AG04449 (cell line): ENCODE results near the gene LYVE1.

Experiments
- CTCF ChIA-PET: fragments of 350-600 bp; formaldehyde crosslinking; extraction: SDS; loops from one replicate; lab custom pipeline; 2021; ENCODE audit warnings: antibody characterized with exemption; lab: Yijun Ruan, JAX
- POLR2A ChIA-PET: fragments of 400-600, 350-600 bp; formaldehyde crosslinking; extraction: SDS; loops from one replicate; lab custom pipeline; 2020; ENCODE audit warnings: antibody characterized with exemption, inconsistent platforms; lab: Yijun Ruan, JAX
- DNase-seq: peaks from one replicate; pipeline ENCODE4 v3.0.0-alpha.2; 2010; ENCODE audit warnings: low read depth, low spot score
- H3K4me3 ChIP-seq: 2 replicates; pipeline ENCODE4 v1.5.1; 2011; ENCODE audit warnings: low read depth, mild to moderate bottlenecking, control low read depth, low read length
- TF ChIP-seq, protein P1 (sequence below): IDR thresholded peaks from one replicate; pipeline ENCODE4 v1.5.1; 2011; ENCODE audit warnings: mild to moderate bottlenecking, moderate library complexity, low read length, control low read depth, inconsistent platforms; ENCODE audit not compliant: insufficient read depth; ENCODE audit errors: missing control alignments

The LYVE1 gene

DNA sequence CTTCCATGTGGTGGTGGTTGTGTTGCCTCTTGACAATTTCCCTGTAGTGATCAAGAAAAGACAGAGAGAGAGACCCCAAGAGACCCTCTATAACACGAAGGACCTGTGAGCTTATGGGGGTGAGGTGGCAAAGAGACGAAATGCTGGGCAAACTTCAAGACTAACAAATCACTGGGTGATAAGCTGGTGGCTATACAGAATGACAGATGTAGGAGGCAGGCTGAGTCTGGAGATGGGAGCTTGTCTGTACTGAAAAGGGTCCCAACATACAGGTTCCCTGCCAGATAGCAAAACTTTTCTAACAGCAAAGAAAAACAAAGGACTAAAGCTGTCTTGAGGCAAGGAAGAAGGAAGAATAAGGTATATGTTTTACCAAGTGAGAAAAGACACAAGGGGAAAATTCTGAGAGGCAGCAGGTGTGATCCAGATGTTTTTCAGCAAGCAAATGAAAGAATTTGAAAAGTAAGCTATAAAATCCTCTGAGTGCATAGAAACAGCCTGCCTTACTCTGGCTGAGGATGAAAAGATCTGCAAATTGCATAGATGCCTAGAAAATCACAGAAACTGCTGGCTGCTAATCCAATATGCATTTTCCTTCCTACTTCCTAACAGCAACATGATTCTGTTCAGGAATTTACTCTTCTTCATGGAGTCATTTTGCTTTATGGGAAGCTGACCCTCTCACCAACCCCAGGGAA, 21.9 kb upstream of the LYVE1 start:
- TF ChIP-seq, protein P1, sequence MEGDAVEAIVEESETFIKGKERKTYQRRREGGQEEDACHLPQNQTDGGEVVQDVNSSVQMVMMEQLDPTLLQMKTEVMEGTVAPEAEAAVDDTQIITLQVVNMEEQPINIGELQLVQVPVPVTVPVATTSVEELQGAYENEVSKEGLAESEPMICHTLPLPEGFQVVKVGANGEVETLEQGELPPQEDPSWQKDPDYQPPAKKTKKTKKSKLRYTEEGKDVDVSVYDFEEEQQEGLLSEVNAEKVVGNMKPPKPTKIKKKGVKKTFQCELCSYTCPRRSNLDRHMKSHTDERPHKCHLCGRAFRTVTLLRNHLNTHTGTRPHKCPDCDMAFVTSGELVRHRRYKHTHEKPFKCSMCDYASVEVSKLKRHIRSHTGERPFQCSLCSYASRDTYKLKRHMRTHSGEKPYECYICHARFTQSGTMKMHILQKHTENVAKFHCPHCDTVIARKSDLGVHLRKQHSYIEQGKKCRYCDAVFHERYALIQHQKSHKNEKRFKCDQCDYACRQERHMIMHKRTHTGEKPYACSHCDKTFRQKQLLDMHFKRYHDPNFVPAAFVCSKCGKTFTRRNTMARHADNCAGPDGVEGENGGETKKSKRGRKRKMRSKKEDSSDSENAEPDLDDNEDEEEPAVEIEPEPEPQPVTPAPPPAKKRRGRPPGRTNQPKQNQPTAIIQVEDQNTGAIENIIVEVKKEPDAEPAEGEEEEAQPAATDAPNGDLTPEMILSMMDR = no peak
- POLR2A ChIA-PET = no interaction called here
- no peak for DNase-seq
- H3K4me3 ChIP-seq = no peak overlapping the region
- CTCF ChIA-PET = interaction anchor here (1.2 to 2.8 kb wide), 3 partner anchors 11 to 185 kb away, joined by 4 to 8 read pairs (median 4); partner anchors contain the start of gene RNF141

GRCh38 chr11:10588904-10589303, 20.4 kb upstream of the LYVE1 start:
- CTCF ChIA-PET = interaction anchor here (0.7 to 1.6 kb wide), 6 partner anchors 15 to 183 kb away, joined by 3 to 4 read pairs (median 3); partner anchors contain the start of gene RNF141

DNA sequence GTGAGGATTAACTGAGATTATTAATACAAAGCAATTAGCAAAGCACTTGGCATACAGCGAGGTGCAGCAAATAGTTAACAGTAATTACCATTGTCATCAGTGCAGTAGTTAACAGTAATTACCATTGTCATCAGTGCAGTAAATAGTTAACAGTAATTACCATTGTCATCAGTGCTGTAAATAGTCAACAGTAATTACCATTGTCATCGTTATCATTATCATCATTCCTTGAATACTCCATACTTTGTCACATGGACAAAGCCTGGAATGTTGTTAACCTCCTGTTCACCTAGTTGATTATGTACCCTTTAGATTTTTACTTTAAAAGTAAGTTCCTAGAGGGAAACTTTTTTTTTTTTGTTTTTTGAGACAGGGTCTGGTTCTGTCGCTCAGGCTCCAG, 19.5 kb upstream of the LYVE1 start:
- no peak overlapping the region for H3K4me3 ChIP-seq
- TF ChIP-seq, protein P1 = no peak
- ChIA-PET CTCF (interaction anchor here (1.0 to 1.6 kb wide), 4 partner anchors 16 to 182 kb away, joined by 3 to 4 read pairs (median 4); no protein-coding TSS in a partner anchor), POLR2A (no interaction called here)
- no peak for DNase-seq

More at GRCh38 chr11:10588904-10589303, 20.4 kb upstream of the LYVE1 start:
- DNase-seq = no peak
- TF ChIP-seq, protein P1 = no peak
- H3K4me3 ChIP-seq = no peak overlapping the region
- POLR2A ChIA-PET = no interaction called here

- no peak overlapping the region for H3K4me3 ChIP-seq
- TF ChIP-seq, protein P1 = no peak
- ChIA-PET POLR2A (no interaction called here), CTCF (interaction anchor here (1.5 to 1.6 kb wide), 2 partner anchors 16 to 181 kb away, joined by 3 read pairs; no protein-coding TSS in a partner anchor)
- no peak for DNase-seq
These were observed 18.9 kb upstream of the LYVE1 start for GRCh38 chr11:10587388-10587787.

GRCh38 chr11:10584071-10584501, 15.6 kb upstream of the LYVE1 start:
- POLR2A ChIA-PET = no interaction called here
- CTCF ChIA-PET = interaction anchor here (1.1 to 1.4 kb wide), 4 partner anchors 19 to 180 kb away, joined by 3 to 7 read pairs (median 4); no protein-coding TSS in a partner anchor
- DNase-seq = no peak
- TF ChIP-seq, protein P1 = no peak
- H3K4me3 ChIP-seq = no peak overlapping the region

- CTCF ChIA-PET = interaction anchor here (1.4 kb wide), 1 partner anchor 40 kb away, joined by 4 read pairs; the partner anchor contains the start of gene RNF141
- TF ChIP-seq, protein P1 = no peak
- no peak for DNase-seq
- POLR2A ChIA-PET = no interaction called here
- H3K4me3 ChIP-seq = no peak overlapping the region
These were observed 13.1 kb upstream of the LYVE1 start for GRCh38 chr11:10581481-10582019.
